Measurements from ENCODE around the gene MC1R. TPM values are rescaled to one million over a fixed set of nuclear protein-coding genes. Genes with fewer than 3 reads are reported as not detected.
"Not testable (repeated sequence)": the region's sequence is repeated elsewhere in the genome, so short reads cannot be mapped to it uniquely, and the experiment has no call there.

MC1R gene
- total RNA-seq, 1 experiment from 2014 or later: 12.2 TPM

DNA sequence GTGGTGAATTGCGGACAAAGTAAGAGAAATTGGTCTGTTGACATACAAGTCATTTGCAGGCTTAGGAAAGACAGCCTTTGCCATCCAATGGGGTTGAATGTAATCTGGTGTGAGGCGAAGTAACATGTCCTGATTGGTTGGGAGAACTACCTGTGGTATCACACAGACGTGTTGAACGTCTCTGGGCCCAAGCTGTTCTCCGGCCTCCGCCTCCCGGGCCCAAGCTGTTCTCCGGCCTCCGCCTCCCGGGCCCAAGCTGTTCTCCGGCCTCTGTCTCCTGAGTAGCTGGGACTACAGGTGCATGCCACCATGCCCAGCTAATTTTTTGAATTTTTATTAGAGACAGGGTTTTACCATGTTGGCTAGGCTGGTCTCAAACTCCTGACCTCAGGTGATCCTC, 49.4 kb downstream of the MC1R start:
- POLR2A ChIA-PET; ATAC-seq; H3K9me2 ChIP-seq (ENCODE audit: insufficient read depth); H3K4me3 ChIP-seq (replicated peaks in 1 of 2; ENCODE audit: low read depth in 1 of 2, low read length in 2 of 2); H3K9ac ChIP-seq (ENCODE audit: low read length); intact Hi-C loops (cut with micrococcal nuclease); H2AFZ ChIP-seq (ENCODE audit: low read depth, low read length, poor library complexity, severe bottlenecking); BruUV-seq (replicated peaks); H3K27me3 ChIP-seq (ENCODE audit: insufficient read depth, low read length); RAD21 ChIA-PET (ENCODE audit: low non-redundant PET in 1 of 2, low total read pairs in 2 of 2, uncharacterized antibody in 2 of 2, unreplicated experiment in 2 of 2); H3K4me2 ChIP-seq (ENCODE audit: low read length); H3K9me3 ChIP-seq (ENCODE audit: control insufficient read depth in 1 of 2, insufficient read depth in 1 of 2, low read depth in 1 of 2, low read length in 2 of 2); H3K27ac ChIP-seq (ENCODE audit: low read depth, low read length); H3K79me2 ChIP-seq (ENCODE audit: insufficient read depth, low read length); CTCF ChIA-PET; DNase-seq (ENCODE audit: low read depth, low spot score); H4K20me1 ChIP-seq (ENCODE audit: insufficient read depth); H3K4me1 ChIP-seq (ENCODE audit: control insufficient read depth in 1 of 2, insufficient read depth in 2 of 2, low read length in 2 of 2): not testable (repeated sequence)
- peaks cover 2 to 14% of the 10 kb centered on the region in 2 experiments; a peak in 1 of 4 replicates for H3K36me3 ChIP-seq (ENCODE audit: control insufficient read depth in 1 of 2, insufficient read depth in 2 of 2, low read length in 2 of 2)

DNA sequence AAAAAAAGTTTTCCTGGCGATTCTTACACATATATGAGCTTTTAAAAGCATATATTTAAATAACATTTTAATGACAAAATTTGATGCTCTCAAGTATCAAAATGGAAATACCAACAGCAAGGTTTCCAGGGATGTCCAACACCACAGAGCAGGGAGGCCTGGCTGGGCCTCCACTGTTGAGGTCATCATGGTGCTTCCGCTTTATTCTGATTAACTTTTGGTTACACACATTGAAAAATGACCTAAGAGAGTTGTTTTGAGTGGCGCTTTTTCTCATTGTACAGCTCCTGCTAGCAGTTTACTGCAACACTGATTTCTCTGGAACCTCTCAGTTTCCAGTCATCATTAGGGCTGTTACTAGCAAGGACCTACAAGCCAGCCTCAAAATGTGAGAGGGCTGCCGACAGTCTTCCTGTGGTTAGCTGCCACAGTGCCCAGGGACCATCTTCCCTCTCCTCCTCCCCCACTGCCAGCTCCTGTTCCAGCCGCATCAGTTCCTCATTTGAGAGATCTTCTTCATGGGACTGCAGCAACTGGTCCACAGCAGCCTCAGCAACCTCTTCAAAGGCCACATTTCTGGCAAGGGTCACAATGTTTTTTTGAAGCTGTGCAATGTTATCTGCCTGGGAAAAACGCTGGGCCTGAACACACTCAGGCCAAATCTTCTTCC, 51.2 kb downstream of the MC1R start:
- intact Hi-C loops (cut with micrococcal nuclease): no loop called here
- POLR2A ChIA-PET: no interaction called here
- Histone ChIP-seq H3K4me1 (ENCODE audit: control insufficient read depth in 1 of 2, insufficient read depth in 2 of 2, low read length in 2 of 2) (peaks cover 11 to 21% of the 10 kb centered on the region in 2 experiments; a peak in 3 of 4 replicates), H3K4me3 (replicated peaks in 1 of 2; ENCODE audit: low read depth in 1 of 2, low read length in 2 of 2) (no peak overlapping the region), H3K27ac (ENCODE audit: low read depth, low read length) (no peak overlapping the region), H3K79me2 (ENCODE audit: insufficient read depth, low read length) (peaks cover 22% of the 10 kb centered on the region), H3K9me3 (ENCODE audit: control insufficient read depth in 1 of 2, insufficient read depth in 1 of 2, low read depth in 1 of 2, low read length in 2 of 2) (no peaks in the 10 kb centered on the region; a peak in 1 of 4 replicates), H3K4me2 (ENCODE audit: low read length) (no peak overlapping the region), H3K9me2 (ENCODE audit: insufficient read depth) (no peaks in the 10 kb centered on the region), H2AFZ (ENCODE audit: low read depth, low read length, poor library complexity, severe bottlenecking) (no peak overlapping the region), H3K9ac (ENCODE audit: low read length) (no peak overlapping the region), H3K27me3 (ENCODE audit: insufficient read depth, low read length) (no peaks in the 10 kb centered on the region), H4K20me1 (ENCODE audit: insufficient read depth) (no peaks in the 10 kb centered on the region), H3K36me3 (ENCODE audit: control insufficient read depth in 1 of 2, insufficient read depth in 2 of 2, low read length in 2 of 2) (peaks cover 2 to 5% of the 10 kb centered on the region in 2 experiments; a peak in 2 of 4 replicates)
- RAD21 ChIA-PET (ENCODE audit: low non-redundant PET in 1 of 2, low total read pairs in 2 of 2, uncharacterized antibody in 2 of 2, unreplicated experiment in 2 of 2): no interaction called here
- no peak for TF ChIP-seq CBX3 (IDR thresholded peaks at IDR 0.05; ENCODE audit: low read depth)
- TF ChIP-seq, protein P1, sequence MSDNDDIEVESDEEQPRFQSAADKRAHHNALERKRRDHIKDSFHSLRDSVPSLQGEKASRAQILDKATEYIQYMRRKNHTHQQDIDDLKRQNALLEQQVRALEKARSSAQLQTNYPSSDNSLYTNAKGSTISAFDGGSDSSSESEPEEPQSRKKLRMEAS (IDR thresholded peaks at IDR 0.05): no peak
- no peak for TF ChIP-seq RAD21 (IDR thresholded peaks at IDR 0.05; ENCODE audit: low read depth)
- no peak for TF ChIP-seq POLR2A (IDR thresholded peaks at IDR 0.05; ENCODE audit: borderline replicate concordance, extremely low read depth, insufficient read depth, insufficient read length)
- TF ChIP-seq CEBPB (IDR thresholded peaks at IDR 0.05; ENCODE audit: low read depth): no peak
- TF ChIP-seq, protein P2, sequence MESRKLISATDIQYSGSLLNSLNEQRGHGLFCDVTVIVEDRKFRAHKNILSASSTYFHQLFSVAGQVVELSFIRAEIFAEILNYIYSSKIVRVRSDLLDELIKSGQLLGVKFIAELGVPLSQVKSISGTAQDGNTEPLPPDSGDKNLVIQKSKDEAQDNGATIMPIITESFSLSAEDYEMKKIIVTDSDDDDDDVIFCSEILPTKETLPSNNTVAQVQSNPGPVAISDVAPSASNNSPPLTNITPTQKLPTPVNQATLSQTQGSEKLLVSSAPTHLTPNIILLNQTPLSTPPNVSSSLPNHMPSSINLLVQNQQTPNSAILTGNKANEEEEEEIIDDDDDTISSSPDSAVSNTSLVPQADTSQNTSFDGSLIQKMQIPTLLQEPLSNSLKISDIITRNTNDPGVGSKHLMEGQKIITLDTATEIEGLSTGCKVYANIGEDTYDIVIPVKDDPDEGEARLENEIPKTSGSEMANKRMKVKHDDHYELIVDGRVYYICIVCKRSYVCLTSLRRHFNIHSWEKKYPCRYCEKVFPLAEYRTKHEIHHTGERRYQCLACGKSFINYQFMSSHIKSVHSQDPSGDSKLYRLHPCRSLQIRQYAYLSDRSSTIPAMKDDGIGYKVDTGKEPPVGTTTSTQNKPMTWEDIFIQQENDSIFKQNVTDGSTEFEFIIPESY (IDR thresholded peaks at IDR 0.05; ENCODE audit: extremely low read depth, insufficient replicate concordance, low read length): no peak
- TF ChIP-seq SRF (IDR thresholded peaks at IDR 0.05; ENCODE audit: low read depth): no peak
- TF ChIP-seq EGR1 (IDR thresholded peaks at IDR 0.05; ENCODE audit: low read depth): no peak
- TF ChIP-seq YY1 (IDR thresholded peaks at IDR 0.05; ENCODE audit: extremely low read depth, insufficient replicate concordance, low read depth, low read length): no peak
- no peak for TF ChIP-seq JUND (IDR thresholded peaks at IDR 0.05)
- CTCF ChIA-PET: no interaction called here
- DNase-seq (ENCODE audit: low read depth, low spot score): no peak
- BruUV-seq (replicated peaks): no TSS peak
- ATAC-seq: no peak
